Astrocyte (in vitro differentiated cells and primary cell): Measurements from ENCODE around the gene SPAG5.

Source experiments
- CTCF ChIP-seq: IDR thresholded peaks from 2 replicates; pipeline ENCODE4 v1.5.1; 2011; ENCODE audit warnings: low read depth, mild to moderate bottlenecking, inconsistent platforms, low read length, moderate library complexity; ENCODE audit not compliant: insufficient read depth
- EZH2 ChIP-seq: IDR thresholded peaks from 2 replicates; pipeline ENCODE4 v1.6.1; 2012; ENCODE audit warnings: mild to moderate bottlenecking, low read length, inconsistent platforms; ENCODE audit not compliant: insufficient read depth

DNA sequence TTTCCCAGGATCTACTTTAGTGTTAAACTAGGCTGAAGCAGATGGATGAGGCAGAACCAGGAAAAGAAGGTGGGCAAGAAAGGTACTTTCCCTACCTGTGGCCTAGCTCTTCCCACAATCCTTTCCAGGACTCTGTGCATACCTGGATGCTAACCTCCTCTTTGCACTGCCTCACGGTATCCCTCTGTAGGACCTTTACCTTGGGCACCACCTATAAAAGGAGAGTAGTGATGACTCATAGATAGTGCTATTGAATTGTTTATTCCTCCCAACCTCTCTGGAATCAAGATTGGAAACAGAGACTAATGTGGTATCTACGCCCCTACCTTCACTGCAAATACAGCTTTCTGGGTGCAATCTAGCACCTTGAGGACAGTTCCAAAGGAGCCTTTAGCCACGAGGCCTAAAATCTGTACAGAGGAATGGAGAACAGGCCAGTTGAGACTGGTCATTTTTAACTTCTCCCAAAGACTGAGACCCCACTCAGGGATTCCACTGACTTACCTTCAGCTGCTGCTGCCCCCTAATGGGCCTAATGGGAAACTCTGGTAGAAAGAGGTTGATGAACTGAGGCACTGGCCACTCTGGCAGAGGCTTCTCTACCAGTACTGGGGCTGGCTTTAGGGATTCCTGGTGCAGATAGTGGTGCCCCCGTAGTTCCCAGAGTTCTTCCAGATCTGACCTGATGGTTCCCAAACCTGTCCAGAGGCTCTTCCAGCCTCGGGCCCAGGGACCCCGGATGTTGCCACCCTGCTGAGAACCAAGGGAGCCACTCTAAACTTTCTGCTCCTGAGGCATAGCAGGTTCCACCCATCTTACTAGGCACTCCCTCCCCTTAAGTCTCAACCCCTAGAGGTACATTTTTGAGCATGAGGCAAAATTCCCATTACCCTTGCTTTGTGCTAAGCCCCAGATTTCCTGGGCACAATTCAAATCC, 14.4 kb upstream of the SPAG5 start:
- TF ChIP-seq CTCF (peak; percentile 65), EZH2 (no peak)
